ENCODE measurements around the gene CTAGE8.
"Not testable (repeated sequence)": the region's sequence is repeated elsewhere in the genome, so short reads cannot be mapped to it uniquely, and the experiment has no call there.

CTAGE8 gene

GRCh38 chr7:144246967-144247366 is 22.1 kb downstream of the CTAGE8 start:
- not testable (repeated sequence) for H3K18ac ChIP-seq (ENCODE audit: low read length); H3K14ac ChIP-seq (ENCODE audit: low read length); H3K23ac ChIP-seq (ENCODE audit: low read length); H3K27me3 ChIP-seq (ENCODE audit: insufficient read depth, low read length); H2BK12ac ChIP-seq (ENCODE audit: low read length); H4K8ac ChIP-seq (ENCODE audit: low read depth, low read length); H4K91ac ChIP-seq (ENCODE audit: low read depth, low read length); H2BK5ac ChIP-seq (ENCODE audit: low read depth, low read length, poor library complexity); H2BK120ac ChIP-seq (ENCODE audit: insufficient read depth, low read length, poor library complexity); DNase-seq; H3K27ac ChIP-seq (ENCODE audit: low read depth, low read length); H3K79me1 ChIP-seq (ENCODE audit: low read length); H3K4me2 ChIP-seq (ENCODE audit: low read length); H2AFZ ChIP-seq (ENCODE audit: insufficient read depth, low read length, poor library complexity); H2AK5ac ChIP-seq (ENCODE audit: low read length); H3K9me3 ChIP-seq (ENCODE audit: insufficient read depth, low read depth, low read length); H3K79me2 ChIP-seq (ENCODE audit: control insufficient read depth, insufficient read depth, low read length, poor library complexity); H3K9ac ChIP-seq (ENCODE audit: low read length); H3K4me3 ChIP-seq (ENCODE audit: low read depth, low read length); H3K4me1 ChIP-seq (ENCODE audit: control insufficient read depth in 1 of 2, insufficient read depth in 2 of 2, low read length in 2 of 2); H4K12ac ChIP-seq (ENCODE audit: low read depth, low read length); H3K36me3 ChIP-seq (ENCODE audit: control insufficient read depth in 1 of 2, insufficient read depth in 2 of 2, low read length in 2 of 2); H3K4ac ChIP-seq (ENCODE audit: low read depth, low read length)
- no CpG with 5 or more reads among the region's 5 CpGs for WGBS (ENCODE audit: extremely low coverage, insufficient coverage, insufficient read length)

GRCh38 chr7:144245372-144245771 is 23.7 kb downstream of the CTAGE8 start:
- not testable (repeated sequence) for H4K91ac ChIP-seq (ENCODE audit: low read depth, low read length); H3K4me2 ChIP-seq (ENCODE audit: low read length); H3K4ac ChIP-seq (ENCODE audit: low read depth, low read length); H3K27me3 ChIP-seq (ENCODE audit: insufficient read depth, low read length); H3K27ac ChIP-seq (ENCODE audit: low read depth, low read length); DNase-seq; H3K18ac ChIP-seq (ENCODE audit: low read length); H3K9ac ChIP-seq (ENCODE audit: low read length); H3K4me1 ChIP-seq (ENCODE audit: control insufficient read depth in 1 of 2, insufficient read depth in 2 of 2, low read length in 2 of 2); H3K14ac ChIP-seq (ENCODE audit: low read length); H2BK120ac ChIP-seq (ENCODE audit: insufficient read depth, low read length, poor library complexity); H4K12ac ChIP-seq (ENCODE audit: low read depth, low read length); H4K8ac ChIP-seq (ENCODE audit: low read depth, low read length); H3K23ac ChIP-seq (ENCODE audit: low read length); H2AFZ ChIP-seq (ENCODE audit: insufficient read depth, low read length, poor library complexity); H2BK5ac ChIP-seq (ENCODE audit: low read depth, low read length, poor library complexity); H3K79me2 ChIP-seq (ENCODE audit: control insufficient read depth, insufficient read depth, low read length, poor library complexity); H3K36me3 ChIP-seq (ENCODE audit: control insufficient read depth in 1 of 2, insufficient read depth in 2 of 2, low read length in 2 of 2); H3K79me1 ChIP-seq (ENCODE audit: low read length); H3K9me3 ChIP-seq (ENCODE audit: insufficient read depth, low read depth, low read length); H2AK5ac ChIP-seq (ENCODE audit: low read length); H3K4me3 ChIP-seq (ENCODE audit: low read depth, low read length); H2BK12ac ChIP-seq (ENCODE audit: low read length)
- WGBS (ENCODE audit: extremely low coverage, insufficient coverage, insufficient read length), result no CpG with 5 or more reads among the region's 2 CpGs

DNA sequence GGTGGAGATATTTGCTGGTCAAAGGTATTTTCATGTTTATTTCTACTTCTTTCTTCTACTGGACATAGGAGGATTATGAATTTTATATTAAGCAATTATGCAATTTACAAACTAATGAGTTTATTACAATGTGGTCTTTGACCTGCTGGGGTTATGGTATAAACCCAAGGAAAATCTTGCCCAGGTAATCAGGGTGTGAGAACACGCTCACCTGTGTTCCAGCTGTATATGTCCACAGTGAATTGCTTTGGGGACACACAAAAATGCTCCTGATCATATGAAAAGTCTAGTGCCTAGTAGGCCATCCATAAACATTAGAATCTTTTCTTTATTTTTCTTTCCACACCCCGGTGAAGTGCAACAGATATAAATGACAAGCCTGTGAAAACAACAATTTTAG is 29.7 kb downstream of the CTAGE8 start, which contains the start of gene OR2A42:
OR2A42 (minus strand) TSS at position 241 of the 400 bp plus-strand sequence. CDS start 6,762 bp downstream, outside the sequence.
- H3K4ac ChIP-seq (ENCODE audit: low read depth, low read length); H2BK120ac ChIP-seq (ENCODE audit: insufficient read depth, low read length, poor library complexity); H3K79me2 ChIP-seq (ENCODE audit: control insufficient read depth, insufficient read depth, low read length, poor library complexity); H3K14ac ChIP-seq (ENCODE audit: low read length); H3K4me1 ChIP-seq (ENCODE audit: control insufficient read depth in 1 of 2, insufficient read depth in 2 of 2, low read length in 2 of 2); H3K18ac ChIP-seq (ENCODE audit: low read length); H3K79me1 ChIP-seq (ENCODE audit: low read length); H3K9ac ChIP-seq (ENCODE audit: low read length); H4K12ac ChIP-seq (ENCODE audit: low read depth, low read length); H3K23ac ChIP-seq (ENCODE audit: low read length); DNase-seq; H4K8ac ChIP-seq (ENCODE audit: low read depth, low read length); H3K27ac ChIP-seq (ENCODE audit: low read depth, low read length); H3K27me3 ChIP-seq (ENCODE audit: insufficient read depth, low read length); H2AFZ ChIP-seq (ENCODE audit: insufficient read depth, low read length, poor library complexity); H3K9me3 ChIP-seq (ENCODE audit: insufficient read depth, low read depth, low read length); H2BK12ac ChIP-seq (ENCODE audit: low read length); H3K4me2 ChIP-seq (ENCODE audit: low read length); H3K4me3 ChIP-seq (ENCODE audit: low read depth, low read length); H4K91ac ChIP-seq (ENCODE audit: low read depth, low read length); H2AK5ac ChIP-seq (ENCODE audit: low read length); H3K36me3 ChIP-seq (ENCODE audit: control insufficient read depth in 1 of 2, insufficient read depth in 2 of 2, low read length in 2 of 2); H2BK5ac ChIP-seq (ENCODE audit: low read depth, low read length, poor library complexity): not testable (repeated sequence)
- no CpG with 5 or more reads among the region's 2 CpGs for WGBS (ENCODE audit: extremely low coverage, insufficient coverage, insufficient read length)

GRCh38 chr7:144238530-144239082 is 30.5 kb downstream of the CTAGE8 start:
- H3K79me1 ChIP-seq (ENCODE audit: low read length); H3K4ac ChIP-seq (ENCODE audit: low read depth, low read length); H3K27ac ChIP-seq (ENCODE audit: low read depth, low read length); H4K12ac ChIP-seq (ENCODE audit: low read depth, low read length); H2BK12ac ChIP-seq (ENCODE audit: low read length); H2AFZ ChIP-seq (ENCODE audit: insufficient read depth, low read length, poor library complexity); H2BK120ac ChIP-seq (ENCODE audit: insufficient read depth, low read length, poor library complexity); H2AK5ac ChIP-seq (ENCODE audit: low read length); H3K9me3 ChIP-seq (ENCODE audit: insufficient read depth, low read depth, low read length); H3K23ac ChIP-seq (ENCODE audit: low read length); H3K18ac ChIP-seq (ENCODE audit: low read length); H3K14ac ChIP-seq (ENCODE audit: low read length); H4K91ac ChIP-seq (ENCODE audit: low read depth, low read length); H4K8ac ChIP-seq (ENCODE audit: low read depth, low read length); H2BK5ac ChIP-seq (ENCODE audit: low read depth, low read length, poor library complexity); H3K27me3 ChIP-seq (ENCODE audit: insufficient read depth, low read length); DNase-seq; H3K36me3 ChIP-seq (ENCODE audit: control insufficient read depth in 1 of 2, insufficient read depth in 2 of 2, low read length in 2 of 2); H3K79me2 ChIP-seq (ENCODE audit: control insufficient read depth, insufficient read depth, low read length, poor library complexity); H3K4me3 ChIP-seq (ENCODE audit: low read depth, low read length); H3K4me1 ChIP-seq (ENCODE audit: control insufficient read depth in 1 of 2, insufficient read depth in 2 of 2, low read length in 2 of 2); H3K4me2 ChIP-seq (ENCODE audit: low read length); H3K9ac ChIP-seq (ENCODE audit: low read length): not testable (repeated sequence)
- no CpG with 5 or more reads among the region's 2 CpGs for WGBS (ENCODE audit: extremely low coverage, insufficient coverage, insufficient read length)

Measured in trophoblast cell (in vitro differentiated cells and primary cell).